NCI-H345 (cell line): ENCODE results near the gene SFMBT2.

Source experiments
- DNase-seq: peaks from one replicate; lab custom pipeline; 2025; lab: John Stamatoyannopoulos, UW

SFMBT2 gene

DNA sequence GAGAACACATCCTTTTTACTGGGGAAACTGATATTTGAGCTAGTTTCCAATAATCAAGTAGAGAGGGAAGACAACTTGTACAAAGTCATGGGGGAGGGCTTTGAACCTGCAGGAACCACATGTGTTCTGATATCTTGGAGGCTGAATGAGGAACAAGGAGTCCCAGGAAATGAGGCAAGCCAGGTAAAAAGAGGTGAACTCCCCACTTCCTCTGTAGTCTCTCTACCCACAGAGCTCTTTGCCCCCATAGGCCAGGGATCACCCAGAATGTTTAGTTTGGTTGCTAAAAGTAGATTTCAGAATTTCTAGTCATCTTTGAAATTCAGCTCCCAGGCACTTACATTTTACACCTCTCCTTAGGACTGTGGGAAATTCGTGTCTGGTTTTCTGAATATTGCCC lies 276.4 kb downstream of the SFMBT2 start:
- no peak for DNase-seq

DNA sequence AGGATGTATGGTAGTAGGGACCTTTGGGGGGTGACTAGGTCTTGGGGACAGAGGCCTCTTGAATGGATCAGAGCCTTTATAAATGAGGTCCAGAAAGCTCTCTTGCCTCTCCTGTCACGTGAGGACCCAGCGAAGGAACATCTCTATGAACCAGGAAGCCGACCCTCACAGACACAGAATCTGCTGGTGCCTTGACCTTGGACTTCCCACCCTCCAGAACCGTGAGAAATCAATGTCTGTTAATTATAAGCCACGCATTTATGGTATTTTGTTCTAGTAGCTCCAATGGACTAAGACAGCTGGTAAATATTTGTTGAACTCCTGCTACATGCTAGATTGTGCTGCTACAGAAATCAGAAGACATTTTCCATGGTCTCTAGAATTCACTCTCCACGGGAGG lies 276.9 kb downstream of the SFMBT2 start:
- no peak for DNase-seq

DNA sequence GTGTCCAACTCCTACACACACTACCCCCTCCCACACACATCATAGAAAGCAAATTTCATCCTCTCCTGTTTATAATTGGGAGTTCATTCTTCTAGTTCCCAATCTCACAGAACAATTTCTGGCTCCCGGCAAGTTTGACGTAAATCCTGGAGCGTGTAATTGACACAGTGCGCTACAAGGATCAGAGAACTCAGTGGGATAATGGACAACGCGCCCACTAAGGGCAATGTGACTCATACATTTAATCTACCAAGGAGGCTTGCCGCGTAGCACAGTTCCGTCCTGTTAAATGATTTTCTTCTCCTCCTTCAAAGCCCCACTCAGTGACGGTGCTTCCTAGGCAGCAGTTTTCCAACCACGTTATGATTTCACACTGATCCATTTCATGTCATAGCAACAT lies 277.6 kb downstream of the SFMBT2 start:
- no peak for DNase-seq

DNA sequence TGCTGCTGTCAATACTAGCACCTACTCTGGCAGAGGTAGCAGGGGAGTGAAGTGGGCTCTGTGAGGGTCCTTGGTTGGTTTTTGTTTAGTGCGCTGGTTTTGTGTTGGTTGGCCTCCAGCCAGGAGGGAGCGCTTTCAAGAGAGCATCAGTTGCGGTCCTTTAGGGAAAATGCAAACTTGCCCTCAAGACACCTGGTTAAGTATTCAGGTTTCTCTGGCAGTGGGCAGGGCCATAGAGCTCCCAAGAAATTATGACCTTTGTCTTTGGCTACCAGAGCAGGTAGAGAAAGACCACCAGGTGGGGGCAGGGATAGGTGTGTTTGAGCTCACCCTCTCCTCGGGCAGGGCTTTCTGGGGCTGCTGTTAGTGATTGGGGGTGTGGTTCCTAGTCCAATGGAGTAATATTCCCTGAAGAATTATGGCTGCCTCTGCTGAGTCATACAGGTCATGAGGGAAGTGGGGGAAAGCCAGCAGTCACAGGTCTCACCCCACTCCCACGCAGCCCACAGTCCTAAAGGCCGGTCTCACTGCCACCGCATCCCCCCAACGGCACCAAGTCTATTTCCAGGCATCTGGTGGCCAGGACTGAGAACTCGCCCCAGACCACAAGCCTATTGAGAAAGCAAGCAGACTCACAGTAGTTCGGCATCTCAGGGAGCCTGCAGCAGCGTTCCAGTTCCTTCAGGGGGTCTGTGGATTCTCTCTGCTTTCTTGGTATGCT lies 280.5 kb downstream of the SFMBT2 start:
- no peak for DNase-seq

DNA sequence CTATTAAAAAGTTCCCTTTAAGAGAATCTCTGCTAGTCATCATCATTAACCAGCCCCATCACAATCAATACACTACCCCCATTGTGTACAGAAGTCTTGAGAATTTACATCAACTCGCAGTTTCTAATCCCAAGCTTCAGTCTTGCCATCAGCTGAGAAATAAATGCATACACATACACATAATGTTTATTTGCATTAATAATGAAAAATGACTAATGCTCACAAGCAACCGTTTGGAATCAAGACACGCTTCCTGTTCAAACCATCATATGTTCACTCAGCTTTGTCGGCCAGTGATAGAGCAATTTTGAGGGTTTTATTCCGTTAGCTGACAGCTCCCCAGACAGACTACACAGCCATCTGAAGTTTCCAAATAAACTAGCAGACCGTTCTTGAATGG lies 287.1 kb downstream of the SFMBT2 start:
- DNase-seq: no peak

DNA sequence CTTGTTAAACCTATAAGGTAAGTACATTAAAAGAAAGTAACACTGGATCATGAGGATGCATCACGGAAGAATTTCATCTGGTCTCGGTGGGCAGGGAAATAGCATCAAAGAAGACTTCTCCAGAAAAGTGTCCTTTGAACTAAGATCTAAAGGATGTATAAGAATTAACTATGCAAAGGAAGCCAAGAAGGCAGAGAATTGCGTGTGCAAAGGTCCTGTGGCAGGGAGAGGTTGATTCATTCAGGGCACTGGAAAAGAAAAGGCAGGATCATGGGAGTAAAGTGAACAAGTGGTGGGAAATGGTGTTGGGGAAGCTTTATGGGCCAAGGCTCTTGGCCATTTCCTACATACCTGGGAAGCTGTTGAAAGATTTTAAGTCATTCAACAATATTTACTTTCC lies 288.3 kb downstream of the SFMBT2 start:
- no peak for DNase-seq

DNA sequence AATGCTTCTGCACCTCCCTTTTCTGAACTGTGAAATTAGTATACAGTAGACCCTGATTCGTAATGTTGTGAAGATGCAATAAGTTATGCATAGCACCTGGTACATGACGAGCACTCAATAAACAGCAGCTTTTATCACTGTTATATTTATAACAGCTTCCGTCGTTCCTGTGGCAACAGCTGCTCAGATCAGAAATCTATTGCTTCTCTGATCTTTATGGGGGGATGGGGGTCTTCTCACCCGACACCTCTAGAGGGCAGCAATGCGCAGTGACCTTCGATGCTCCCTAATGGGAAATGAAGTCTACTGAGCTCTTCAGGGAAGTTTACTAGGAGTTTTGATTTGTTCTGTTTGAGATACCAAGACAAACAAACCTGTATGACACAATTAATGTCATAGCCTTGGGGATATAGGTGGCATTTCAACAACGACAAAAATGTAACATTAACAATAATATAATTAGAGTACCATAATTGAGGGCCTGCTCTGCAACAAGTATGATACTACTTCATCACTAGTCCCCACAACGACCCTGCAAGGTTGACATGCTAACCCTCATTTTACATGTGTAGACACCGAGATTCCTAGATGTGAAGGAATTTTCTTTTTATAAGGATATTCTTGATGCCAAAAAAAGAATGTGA lies 289.6 kb downstream of the SFMBT2 start:
- DNase-seq: no peak

DNA sequence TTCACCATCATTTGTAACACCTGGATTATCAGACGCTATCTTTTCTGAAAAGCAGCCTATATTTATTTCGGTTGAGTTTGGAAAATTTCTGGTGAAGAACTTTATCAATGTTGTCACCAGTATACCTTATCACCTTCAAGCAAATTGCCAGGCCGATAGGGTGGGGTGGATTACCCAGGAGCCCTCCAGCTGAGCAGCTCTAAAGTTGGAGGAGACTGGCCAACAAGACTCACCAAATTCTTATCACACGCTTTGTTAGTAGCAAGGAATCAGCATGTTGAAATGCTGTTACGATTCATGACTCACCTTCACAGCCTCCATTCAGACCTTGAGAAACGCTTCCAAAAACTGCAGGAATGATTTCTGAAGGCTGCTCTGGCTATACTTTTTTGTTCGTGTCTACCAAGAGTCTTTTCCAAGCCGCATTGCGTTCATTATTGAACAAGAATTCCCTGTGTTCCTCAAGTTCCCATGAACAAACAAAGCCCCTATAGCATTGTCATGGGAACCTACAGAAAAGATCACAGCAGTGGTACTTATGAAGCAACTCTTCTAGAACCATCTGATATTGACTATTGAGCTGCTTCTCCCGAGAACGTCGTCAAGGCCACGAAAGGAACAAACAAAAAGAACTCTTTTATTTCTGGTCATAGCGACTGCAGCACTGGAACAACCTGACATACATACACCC lies 291.4 kb downstream of the SFMBT2 start:
- DNase-seq: no peak

DNA sequence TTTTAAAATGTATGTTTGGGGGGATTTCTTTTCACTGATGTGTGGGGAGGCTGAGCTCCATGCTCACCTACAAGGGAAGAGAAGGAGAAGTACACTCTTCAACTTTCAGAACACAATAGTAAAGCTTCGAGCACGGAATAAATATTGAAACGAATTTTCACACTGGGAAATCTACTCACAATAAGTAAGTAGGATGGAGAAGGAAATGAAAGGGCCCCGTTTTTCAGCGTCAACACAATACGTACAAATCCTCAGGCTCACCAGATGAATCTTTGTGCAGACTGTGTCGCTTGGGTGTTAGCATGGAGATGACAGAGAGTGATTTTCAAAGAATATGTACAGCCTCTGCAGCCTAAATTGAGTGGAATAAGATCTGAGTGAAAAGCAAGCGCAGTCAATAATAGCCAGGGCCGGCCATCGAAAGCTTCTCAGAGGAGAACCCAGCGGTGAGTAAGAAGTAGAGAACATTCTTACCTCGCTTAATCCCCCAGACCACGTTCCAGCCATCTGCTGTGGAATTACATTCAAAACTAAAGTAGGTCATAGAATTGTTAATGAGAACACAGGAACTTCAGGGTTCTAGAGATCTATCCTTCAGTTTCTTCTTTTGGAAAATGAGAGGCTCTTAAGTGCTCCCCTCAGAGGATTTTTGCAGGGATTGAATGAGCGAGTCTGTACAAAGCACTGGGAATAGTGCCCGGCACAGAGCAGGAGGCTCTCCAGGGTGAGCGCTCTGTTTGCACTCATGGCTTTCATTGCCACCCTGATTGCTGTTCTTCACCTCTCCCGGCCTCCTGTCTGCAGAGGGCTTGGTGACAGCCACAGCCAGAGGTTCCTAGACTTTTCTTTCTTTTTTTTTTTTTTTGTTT lies 292.8 kb downstream of the SFMBT2 start:
- DNase-seq: no peak

DNA sequence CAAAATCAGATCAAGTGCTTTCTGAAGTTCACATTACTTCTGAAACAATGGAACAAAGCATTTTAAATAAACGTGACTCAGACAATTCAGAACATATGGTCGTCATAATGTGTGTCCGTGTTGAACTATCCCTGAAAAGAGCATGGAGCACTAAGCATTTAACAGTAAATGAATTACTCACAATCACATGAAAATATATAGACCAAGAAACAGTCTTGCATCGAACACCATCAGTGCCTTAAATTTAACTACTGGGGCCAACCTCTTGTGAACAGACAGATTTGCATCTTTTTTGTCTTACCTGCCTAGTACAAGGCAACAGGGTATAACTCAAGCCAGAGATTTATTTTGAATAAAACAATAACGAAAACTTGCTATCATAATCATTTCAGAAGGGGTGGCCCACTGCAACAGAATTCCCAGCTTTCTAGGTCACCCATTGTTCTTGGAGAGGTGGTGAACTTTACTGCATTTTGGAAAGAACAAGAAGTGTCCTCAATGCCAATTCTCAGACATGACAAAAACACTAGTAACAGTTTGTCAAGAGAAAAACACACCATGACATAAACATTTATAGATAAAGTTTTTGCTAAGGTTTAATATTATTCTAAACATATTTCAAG lies 293.5 kb downstream of the SFMBT2 start:
- DNase-seq: no peak

DNA sequence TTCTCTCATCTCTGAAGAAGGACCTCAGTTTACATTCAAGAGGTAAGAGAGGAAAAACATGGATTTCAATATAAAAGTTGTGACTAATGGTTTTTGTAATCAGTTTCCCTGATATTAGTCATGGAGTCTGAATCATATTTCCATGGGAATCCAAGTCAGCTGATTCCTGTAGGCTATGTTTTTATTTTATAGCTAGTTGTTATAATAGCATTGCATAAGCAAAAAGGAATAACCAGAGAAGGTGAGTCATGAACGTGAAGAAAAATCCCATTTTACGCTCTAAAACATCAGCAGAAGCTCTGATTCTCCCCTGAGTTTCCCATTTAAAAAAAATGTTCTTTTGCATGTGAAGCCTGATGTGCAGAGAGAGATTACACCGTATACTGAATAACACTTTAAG lies 299.3 kb downstream of the SFMBT2 start:
- no peak for DNase-seq

DNA sequence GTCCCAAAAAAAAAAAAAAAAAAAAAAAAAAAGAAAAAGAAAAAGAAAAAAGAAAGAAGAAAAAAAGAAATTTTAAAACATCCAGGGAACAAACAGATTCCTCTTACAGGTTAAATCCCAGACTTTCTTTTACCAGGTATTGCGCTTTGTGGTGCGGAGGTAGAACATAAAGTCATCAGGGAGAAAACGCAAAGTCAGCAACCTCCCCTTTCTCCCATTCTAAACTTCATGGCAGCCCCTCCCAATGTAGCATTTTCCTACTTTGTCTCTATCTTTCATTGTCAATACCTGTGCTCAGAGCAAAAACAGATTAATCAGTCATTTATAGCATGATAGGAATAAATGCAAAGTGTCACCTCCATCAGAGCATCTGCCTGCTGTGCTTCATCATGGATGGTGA lies 299.7 kb downstream of the SFMBT2 start:
- no peak for DNase-seq
